Mucosa of rectum (tissue), 2 donors: ENCODE results near the gene ADCY6.
A peak's percentile ranks its signal among the peaks of the same experiment; 100 is the strongest.

Experiments used
- H3K27ac ChIP-seq, 2 donors: one replicate each; pipeline ENCODE4 v1.7.0; 2013; ENCODE audit warnings: inconsistent platforms in 2 of 2, low read depth in 2 of 2, low read length in 2 of 2
- H3K27me3 ChIP-seq, 2 donors: one replicate each; pipeline ENCODE4 v1.7.0; 2013; ENCODE audit warnings: low read length in 2 of 2; ENCODE audit not compliant: control insufficient read depth in 2 of 2, insufficient read depth in 2 of 2
- H3K36me3 ChIP-seq, 2 donors: one replicate each; pipeline ENCODE4 v1.7.0; 2013; ENCODE audit warnings: low read length in 2 of 2; ENCODE audit not compliant: control insufficient read depth in 2 of 2, insufficient read depth in 2 of 2
- H3K4me1 ChIP-seq, 2 donors: one replicate each; pipeline ENCODE4 v1.7.0; 2013; ENCODE audit warnings: low read length in 2 of 2, mild to moderate bottlenecking in 1 of 2; ENCODE audit not compliant: control insufficient read depth in 2 of 2, insufficient read depth in 2 of 2
- H3K4me3 ChIP-seq, 2 donors: one replicate each; pipeline ENCODE4 v1.7.0; 2013; ENCODE audit warnings: low read length in 2 of 2
- H3K9ac ChIP-seq, 2 donors: one replicate each; pipeline ENCODE4 v1.7.0; 2013; ENCODE audit warnings: low read length in 2 of 2, low read depth in 1 of 2, mild to moderate bottlenecking in 1 of 2
- H3K9me3 ChIP-seq, 2 donors: one replicate each; pipeline ENCODE4 v1.7.0; 2013; ENCODE audit warnings: low read length in 2 of 2; ENCODE audit not compliant: control insufficient read depth in 2 of 2
- donor health status: healthy.
- donor health status: Normal muscosa, but diverticular disease.

ADCY6 gene

DNA sequence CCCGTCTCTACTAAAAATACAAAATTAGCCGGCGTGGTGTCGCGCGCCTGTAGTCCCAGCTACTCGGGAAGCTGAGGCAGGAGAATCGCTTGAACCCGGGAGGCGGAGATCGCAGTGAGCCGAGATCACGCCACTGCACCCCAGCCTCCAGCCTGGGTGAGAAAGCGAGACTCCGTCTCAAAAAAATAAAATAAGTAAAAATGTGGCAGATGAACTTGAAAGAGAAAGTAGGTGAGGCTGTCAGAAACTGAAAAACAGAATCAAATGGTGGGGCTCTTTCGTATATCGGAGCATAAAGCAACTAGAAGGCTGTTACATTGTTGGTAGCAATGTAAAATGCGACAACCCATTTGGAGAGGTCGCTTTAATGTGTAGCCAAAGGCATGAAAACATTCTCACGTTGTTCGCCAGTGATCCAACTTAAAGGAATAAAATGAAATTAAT lies 71.6 kb downstream of the ADCY6 start:
- Histone ChIP-seq H3K36me3 (peaks cover 8 to 17% of the 10 kb centered on the region in 2 donors), H3K27ac (peak overlapping the region; percentile 85 to 98), H3K9ac (peak overlapping the region; percentile 65 to 92)

DNA sequence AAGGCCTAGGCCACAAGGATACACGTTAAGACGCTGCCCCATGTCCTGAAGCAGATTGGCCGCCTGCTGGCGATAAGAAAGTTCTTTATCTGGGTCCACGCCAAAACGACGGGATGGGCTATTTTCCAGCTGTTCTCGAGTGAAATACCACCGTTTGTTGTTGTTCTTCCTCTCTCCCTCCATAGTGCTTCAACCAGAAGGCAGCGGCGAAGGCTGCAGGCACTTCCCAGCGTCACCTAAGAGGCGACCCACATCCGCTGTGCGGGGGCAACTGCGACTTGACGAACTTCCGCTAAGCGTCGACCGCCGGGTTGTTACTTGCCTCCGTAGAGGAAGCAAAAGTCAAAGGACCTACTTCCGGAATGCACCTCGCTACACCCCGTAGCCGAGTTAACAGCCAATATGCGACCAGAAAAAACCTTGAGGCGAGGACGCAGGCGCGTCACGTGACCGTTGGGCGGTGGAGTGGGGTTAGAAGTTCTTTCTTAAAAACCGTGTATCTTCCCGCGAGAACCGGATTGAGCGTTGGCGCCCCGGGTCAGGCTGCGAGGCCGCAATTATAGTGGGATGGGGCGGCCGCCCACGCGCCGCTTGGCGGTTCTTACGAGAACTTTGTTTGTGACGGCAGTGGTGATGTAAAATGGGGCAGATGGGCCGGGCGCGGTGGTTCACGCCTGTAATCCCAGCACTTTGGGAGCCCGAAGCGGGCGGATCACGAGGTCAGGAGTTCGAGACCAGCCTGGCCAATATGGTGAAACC lies 72.2 kb downstream of the ADCY6 start, which contains the start of gene CCNT1:
Gene CCNT1 (minus strand): TSS at position 215 of the 759 bp plus-strand sequence. CDS start 32 bp downstream, at position 183.
- Histone ChIP-seq H3K4me1 (peaks cover 14 to 19% of the 10 kb centered on the region in 2 donors), H3K9me3 (no peaks in the 10 kb centered on the region), H3K4me3 (peak within 1 kb of the TSS; percentile 92 to 100), H3K27me3 (no peaks in the 10 kb centered on the region), H3K9ac (peak within 1 kb of the TSS; percentile 92 to 100), H3K27ac (peak within 1 kb of the TSS; percentile 85 to 98), H3K36me3 (peaks cover 13 to 22% of the 10 kb centered on the region in 2 donors)

More for the DNA sequence above, 71.6 kb downstream of the ADCY6 start:
- Histone ChIP-seq H3K4me3 (peak overlapping the region; percentile 73 to 100), H3K9me3 (no peaks in the 10 kb centered on the region), H3K4me1 (peaks cover 14 to 19% of the 10 kb centered on the region in 2 donors), H3K27me3 (no peaks in the 10 kb centered on the region)
